NCI-H345 treated with DMSO at 0.1 percent for 48 hours (cell line): ENCODE measurements around the gene STK40.
A peak's percentile ranks its signal among the peaks of the same experiment; 100 is the strongest.

Experiments used
- DNase-seq: peaks from one replicate; lab custom pipeline; 2025; ENCODE audit not compliant: unreplicated experiment; lab: John Stamatoyannopoulos, UW

The STK40 gene, protein sequence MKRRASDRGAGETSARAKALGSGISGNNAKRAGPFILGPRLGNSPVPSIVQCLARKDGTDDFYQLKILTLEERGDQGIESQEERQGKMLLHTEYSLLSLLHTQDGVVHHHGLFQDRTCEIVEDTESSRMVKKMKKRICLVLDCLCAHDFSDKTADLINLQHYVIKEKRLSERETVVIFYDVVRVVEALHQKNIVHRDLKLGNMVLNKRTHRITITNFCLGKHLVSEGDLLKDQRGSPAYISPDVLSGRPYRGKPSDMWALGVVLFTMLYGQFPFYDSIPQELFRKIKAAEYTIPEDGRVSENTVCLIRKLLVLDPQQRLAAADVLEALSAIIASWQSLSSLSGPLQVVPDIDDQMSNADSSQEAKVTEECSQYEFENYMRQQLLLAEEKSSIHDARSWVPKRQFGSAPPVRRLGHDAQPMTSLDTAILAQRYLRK

DNA sequence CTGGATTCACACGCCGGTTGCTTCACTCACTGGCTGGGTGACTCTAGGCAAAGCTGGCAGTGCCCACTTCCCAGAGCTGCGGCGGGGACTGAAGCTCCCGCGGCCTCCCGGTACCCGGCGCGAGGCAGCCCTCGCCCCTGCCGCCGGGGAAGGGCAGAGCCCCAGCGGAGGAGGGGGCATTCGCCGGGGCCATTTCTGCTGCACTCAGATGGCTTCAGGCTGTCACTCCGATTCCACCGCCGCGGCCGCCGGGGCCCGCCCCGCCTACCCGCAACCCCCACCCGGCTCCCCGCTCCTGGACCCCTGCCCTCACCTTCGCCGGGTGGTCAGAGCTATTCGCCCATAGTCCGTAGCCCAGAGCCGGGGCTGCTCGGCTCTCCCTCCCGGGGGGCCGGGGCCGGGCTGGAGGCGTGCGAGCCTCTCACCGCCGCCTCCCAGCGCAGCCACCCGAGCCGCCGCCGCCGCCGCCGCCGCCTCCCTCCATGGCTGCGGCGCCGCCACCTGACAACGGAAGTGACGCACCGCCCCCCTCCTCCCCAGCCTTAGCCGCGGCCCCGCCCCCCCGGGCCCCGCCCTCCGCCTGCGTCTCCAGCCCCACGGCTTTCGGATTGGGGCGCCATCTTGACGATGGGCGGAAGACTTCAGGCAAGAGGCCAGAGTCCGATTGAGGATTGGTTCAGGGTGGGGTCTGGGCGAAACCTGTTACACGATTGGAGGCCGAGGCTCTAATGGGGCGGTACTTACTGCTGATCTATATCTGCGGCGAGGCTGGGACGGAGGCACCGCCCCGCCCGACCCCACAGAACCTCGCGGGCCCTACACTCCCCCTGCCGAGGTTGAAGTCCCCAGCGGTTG lies at the start of gene STK40:
Gene STK40 (minus strand): TSS at position 515 of the 855 bp plus-strand sequence. CDS start 24,592 bp downstream, outside the sequence.
- DNase-seq: peak; percentile 97

DNA sequence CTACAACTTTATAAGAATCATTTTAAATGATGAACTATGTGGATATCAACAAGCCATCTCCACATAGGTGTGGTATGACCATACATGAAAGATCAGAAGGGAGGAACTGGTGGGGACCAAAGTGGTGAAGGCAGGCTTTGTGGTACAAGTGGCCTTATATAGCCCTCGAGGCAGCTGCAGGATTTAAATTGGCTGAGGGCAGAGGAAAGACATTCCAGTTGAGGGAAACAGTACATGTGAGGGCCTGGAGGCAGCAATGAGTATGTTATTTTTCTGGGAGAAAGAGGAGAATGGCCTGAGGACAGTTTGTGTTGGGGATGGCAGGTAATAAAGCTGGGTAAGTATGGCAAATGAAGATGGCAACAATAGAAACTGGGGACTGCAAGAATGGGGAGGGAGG lies 47.4 kb upstream of the STK40 start:
- DNase-seq: no peak

DNA sequence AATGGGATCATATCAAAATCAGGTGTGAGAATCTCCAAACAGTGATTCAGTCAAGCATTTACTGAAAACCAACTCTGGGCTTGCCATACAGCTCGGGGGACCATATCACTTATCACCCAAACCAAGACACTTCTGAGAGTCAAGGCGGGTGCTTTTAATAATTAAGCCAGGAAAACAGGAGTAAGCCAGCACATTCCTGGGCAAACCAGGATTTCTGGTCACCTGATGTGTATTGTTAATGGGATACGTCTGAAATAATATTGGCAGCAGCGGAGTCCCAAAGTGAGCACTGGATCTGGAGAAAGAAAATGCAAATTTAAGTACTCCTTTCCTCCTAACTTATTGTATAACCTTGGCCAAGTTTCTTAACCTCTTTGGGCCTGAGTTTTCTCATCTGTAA lies 46.9 kb upstream of the STK40 start:
- no peak for DNase-seq

DNA sequence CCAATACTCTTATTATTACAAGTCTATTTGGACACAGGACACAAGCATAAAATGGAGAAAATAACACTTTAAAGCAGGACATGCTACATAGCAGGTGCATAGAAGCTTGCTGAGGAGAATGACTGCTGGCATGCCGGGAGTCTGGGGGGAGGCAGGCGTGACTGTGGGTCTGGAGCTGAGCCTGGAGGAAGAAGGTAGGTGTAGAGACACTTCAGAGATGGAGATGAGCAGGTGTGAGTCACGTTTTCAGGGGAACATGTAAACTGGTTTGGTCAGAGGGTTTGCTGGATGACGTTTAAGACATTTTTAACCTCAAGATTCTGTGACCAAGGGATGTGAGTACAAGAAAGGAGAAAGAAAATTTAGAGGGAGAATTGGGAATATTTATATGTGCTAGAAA lies 40.1 kb upstream of the STK40 start:
- DNase-seq: no peak

DNA sequence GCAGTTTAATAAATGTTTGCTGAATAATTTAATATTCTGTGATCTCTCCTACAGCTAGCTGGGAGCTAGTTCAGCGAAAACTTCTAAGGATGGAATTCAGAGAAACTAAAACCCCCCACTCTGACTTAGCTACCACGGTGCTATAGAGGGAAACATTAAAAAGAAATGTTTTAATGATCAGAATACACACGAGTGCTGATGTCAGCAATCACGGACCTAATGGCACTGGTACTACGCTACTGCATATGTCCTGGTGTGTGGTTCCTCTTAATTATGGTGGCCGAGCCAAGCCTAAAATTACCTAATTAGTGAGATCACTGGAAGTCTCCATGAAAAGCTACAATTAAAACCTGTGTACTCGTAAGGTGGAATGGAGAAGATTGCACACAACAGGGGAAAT lies 35.9 kb upstream of the STK40 start:
- DNase-seq: no peak

DNA sequence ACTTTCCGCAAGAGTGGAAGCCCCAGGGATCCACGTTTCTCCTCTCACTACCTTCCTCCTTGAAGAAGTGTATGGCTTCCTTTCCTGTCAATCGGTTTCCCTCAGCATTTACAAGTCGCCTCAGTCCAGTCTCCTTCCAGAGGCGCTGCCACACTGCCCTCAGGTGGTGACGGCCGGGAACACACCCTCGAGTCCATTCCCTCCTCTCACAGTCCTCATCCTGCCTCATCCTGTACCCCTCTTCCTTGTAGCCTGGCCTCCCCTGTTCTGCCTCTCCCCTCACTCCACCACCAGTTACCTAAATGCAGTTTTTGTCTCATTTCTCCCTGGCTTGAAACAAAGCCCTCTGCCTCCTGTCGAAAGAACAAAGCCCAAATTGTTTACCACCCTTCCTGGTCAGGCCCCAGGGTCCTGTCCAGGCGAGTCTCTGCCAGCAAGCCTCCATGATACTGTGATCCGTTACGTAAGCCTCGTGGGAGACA lies 35.2 kb upstream of the STK40 start:
- DNase-seq: peak; percentile 26

DNA sequence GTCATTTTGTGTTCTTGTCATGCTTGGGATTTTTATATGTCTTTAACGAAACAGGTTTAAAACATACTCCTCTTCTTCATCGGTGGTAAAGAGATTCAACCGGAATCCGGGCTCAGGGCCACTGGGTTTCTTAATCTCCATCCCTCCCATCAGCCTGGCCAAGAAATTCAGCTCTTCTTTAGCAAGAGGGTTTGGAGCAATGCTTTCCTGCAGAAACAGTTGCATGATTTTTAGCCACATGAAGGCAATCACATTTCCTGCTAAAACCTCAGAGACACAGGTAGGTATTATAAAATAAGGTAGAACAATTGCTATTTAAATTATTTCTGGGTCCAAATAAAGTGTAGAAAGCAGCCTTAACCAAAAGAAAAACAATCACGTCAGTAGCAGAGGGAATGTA lies 34.7 kb upstream of the STK40 start:
- no peak for DNase-seq

DNA sequence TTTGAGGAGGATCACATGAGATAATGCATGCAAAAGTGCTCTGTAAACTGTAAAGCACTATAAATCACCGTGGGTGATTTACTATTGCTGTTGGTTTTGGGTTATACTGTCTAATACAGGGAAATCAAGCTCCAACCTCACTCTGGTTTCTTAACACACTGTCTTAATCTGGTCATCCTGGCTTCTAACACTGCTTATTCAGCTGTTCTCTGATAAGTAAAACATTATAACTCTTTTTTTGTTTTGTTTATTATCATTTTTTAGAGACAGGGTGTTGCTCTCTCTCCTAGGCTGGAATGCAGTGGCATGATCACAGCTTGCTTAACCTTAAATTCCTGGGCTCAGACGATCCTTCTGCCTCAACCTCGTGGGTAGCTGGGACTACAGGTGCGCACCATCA lies 33.8 kb upstream of the STK40 start:
- DNase-seq: no peak

DNA sequence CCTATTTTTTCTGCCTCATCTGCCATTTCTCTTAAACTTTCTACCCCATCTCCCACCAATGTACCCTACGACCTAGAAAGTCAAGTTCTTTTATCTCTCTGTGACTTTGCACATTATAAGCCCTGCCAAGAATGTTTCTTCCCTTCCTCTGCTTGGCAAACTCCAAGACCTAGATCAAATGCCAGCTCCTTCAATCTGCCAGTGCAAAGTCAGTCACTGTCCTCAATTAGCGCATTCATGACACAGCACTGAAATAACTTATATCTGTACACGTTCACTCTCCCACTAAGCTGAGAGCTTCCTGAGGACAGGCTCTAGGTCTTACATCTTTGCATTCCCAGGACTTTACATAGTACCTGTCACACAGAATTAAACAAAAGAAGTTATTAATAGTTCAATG lies 33.4 kb upstream of the STK40 start:
- DNase-seq: no peak

DNA sequence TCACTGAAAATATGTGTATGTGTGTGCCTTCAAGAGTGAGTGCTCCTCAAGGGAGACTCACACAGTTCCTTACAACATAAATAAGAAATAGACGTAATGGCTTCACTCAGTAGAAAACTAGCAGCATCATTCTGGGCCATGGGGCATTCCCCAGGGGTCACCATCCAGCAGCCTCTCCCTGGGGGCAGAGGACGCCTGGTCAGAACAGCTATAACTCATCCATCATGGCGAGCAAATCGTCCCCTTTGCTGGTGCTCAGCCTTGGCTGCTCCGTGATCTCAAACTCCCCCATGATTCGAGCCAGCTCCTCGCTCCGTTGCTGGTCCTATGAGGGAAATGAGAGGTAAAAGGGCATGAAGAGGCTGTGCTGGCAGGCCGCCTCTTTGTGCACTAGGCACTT lies 32.2 kb upstream of the STK40 start:
- DNase-seq: no peak

DNA sequence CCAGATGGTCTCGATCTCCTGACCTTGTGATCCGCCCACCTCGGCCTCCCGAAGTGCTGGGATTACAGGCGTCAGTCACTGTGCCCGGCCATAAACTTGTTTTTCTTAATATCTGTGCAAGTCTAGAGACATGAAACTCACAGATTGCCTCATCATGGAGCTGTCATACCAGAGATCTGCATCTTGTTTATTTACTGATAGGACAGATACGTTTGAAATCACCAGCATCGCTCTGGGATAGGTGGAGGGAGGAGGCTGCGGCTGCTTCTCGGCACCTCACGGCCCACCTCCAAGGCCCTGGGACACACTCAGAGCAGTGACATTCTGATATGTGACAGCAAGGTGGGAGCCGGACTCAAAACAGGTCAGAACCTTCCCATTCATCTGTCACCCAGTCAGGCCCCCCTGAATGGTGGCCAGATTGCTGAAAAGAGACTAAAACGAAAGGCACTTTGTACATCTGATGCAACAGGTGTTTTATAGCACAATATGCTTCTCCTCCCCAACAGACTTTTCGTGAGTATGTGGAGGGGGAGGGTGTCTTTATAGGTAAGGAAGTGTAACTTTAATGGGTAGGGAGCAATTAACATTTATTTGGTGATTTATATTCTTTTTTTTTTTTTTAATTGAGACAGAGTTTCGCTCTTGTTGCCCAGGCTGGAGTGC lies 30.1 kb upstream of the STK40 start:
- DNase-seq: no peak

DNA sequence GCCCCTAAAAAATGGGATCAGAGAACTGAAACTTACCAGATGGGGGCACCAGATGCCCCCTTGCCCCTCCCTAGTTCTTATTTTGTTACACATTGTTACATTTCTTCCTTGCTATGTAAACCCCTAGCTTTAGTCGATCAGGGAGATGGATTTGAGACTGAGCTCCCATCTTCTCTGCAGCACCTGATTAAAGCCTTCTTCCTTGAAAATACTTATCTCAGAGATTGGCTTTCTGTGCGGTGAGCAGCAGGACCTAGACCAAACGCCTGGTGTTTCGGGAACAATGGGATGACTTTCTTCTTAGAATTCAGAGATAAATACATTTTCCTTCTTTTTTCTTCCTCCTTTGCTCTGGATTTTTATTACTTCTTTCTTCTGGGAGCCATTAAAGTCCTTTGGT lies 28.7 kb upstream of the STK40 start:
- DNase-seq: no peak

DNA sequence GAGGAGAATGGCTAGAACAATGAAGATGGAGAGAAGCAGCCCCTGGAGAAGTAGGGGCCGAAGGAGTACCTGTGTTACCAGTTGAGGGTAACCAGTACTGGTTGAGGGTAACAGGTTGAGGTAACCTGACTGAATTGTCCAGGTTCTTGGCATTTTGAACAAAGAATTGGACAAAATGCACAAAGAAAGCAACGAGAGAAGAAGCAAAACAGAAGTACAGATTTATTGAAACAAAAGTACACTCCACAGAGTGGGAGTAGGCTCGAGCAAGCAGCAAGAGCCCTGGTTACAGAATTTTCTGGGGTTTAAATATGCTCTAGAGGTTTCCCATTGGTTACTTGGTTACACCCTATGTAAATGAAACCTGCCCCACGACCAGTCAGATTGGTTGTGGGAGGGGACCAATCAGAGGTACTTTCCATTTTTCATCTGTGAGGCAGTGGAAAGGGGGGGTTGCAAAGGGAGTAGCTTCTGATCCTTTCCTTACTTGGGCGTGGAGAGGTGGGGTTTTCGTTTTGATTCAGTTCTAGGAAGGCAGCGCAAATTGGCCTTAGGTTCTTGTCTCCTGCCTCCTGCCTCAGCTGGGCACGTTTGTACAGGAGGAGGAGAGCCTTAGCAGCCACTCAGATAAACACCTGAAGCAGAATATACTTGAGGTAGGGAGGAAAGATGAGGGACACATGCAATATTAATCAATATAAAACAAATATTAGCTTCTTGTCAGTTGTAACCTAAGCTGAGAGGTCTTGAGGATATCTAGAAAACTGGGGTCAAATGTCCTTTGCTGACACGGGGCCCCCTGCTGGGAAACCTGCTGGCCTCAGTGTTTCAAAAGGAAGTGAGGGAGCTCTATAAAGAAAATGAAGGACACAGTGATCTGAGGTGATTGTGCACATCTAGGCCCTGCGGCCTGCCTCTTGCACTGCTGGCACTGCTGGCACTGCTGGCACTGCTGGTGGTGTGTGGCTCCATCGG lies 26.2 kb upstream of the STK40 start:
- no peak for DNase-seq

DNA sequence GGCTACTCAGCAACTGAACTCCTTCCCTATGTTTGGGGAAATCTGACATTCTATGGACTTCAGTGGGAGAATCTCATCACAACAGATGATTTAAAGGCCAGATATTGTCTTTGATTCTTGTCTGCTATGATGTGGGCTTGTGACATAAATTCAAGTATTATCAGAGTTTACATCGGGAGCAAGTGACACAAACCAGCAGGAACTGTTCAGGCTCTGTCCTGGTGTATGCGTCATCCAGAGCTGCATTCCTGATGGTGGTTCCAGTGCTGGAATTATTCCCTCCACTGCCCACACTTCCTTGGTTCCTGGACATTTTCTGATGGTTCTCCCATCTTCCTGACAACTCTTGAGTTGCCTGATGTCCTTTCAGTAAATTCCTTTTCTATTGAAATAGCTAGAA lies 22.8 kb upstream of the STK40 start:
- DNase-seq: no peak

DNA sequence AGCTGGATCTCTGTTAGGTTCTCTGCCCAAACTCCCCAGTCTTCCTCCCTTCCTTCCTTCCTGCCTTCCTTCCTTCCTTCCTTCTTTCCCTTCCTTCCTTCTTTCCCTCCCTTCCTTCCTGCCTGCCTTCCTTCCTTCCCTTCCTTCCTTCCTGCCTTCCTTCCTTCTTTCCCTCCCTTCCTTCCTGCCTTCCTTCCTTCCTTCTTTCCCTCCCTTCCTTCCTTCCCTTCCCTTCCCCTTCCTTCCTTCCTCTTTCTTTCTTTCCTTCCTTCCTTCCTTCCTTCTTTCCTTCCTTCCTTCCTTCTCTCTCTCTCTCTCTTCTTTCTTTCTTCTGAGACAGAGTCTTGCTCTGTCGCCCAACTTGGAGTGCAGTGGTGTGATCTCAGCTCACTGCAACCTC lies 20.7 kb upstream of the STK40 start:
- no peak for DNase-seq

DNA sequence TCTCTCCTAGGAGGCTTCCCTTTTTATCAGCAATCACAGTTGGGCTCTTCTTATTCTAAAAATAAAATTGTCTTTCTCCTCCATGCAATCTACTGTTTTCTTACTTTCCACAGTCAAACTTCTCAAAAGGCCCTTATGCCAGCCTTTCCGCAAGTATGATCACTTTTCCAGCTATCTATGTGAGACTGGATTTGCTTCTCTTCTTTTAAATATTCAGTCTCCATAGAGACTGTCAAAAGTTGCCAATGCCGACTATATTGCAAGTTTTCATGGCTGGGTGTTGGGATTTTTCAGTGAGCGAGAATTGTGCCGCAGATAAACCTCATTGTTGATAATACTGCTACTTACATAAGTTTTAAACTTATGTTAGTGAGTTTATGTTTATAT lies 16.8 kb upstream of the STK40 start:
- no peak for DNase-seq

DNA sequence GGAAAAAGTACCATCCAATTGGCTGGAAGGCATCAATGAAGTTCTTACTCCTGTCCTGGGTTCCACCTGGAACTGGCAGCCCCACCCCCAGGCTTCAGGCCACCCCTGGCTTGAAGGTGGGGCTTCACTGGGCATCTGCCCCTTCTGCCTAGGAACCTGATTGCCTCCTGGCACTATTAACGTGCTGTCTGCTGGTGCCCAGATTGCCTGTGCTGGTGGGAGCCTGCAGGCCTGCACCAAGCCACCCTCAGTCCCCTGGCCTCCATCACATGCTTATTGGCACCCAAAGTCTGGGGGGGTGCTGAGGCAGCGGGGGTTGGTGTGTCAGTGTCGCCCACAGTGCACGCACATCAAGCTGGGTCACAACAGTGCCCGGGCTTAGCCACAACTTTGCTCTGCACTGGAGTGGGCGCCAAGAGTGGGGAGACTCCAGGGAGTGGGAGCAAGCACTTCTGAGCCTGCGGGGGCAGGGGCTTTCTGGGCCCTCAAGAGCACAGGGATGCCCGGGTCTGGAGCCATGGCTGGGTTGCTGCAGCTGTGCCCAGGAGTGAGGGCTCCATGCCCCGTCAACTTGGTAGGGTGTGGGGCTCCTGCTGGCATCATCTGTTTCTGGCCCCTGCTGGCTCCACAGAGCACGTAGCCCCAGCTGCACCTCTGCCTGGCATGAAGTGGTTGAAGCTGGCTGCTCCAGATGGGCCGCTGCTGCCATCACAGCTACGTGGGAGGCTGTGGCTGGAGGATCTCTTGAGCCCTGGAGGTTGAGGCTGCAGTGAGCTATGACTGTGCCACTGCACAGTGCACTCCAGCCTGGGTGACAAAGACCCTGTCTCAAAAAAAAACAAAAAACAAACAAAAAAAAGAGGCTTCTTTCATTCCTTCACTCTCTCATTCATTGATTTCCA lies 16.1 kb upstream of the STK40 start:
- DNase-seq: no peak

DNA sequence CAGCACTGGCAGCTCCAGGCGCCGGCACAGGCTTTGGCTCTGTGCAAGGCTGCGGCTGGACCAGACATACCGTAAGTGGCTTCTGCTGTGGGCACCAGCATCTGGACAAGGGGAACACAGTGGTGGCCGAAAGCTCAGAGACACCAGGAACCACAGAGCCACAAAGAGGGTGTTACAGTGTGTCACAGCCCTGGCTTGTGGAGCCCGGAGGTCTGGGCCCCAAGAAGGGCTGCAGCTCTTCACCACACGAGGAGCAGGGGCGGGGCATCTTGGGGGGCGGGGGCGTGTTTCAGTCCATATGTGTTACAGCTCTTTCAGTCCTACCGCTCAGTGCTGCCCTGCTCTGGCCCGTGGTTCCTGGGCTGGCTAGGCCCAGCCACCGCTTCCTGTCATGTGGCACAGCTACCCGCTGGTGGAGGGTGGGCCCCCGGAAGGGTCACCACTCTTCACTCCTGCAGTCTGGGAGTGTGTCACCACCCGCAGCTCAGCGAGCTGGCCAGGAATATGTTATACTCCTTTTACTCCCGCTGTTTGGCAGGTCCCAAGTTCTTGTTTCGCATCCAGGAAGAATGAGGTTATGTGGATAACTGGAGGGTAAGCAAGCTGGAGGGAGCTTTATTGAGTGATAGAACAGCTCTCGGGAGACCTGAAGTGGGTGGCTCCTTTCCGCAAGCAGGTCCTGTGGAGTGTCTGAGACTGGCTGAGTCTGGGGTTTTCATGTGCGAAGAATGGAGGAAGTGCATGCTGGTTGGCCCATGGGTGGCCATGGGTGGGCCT lies 15.3 kb upstream of the STK40 start:
- DNase-seq: no peak

DNA sequence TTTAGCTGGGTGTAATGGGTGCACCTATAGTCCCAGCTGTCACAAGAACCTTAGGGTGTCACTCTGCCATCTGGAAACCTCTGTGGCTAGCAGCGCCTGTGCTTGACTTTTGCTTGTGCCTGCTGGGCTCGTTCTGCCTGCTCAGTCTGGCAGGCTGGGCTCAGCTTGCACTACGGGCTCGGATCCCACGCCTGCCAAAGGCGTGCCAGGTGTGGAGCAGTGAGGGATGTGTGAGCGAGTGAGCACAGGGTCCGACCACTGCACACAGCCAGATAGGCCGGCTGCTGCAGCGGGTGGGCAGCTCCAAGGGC lies 14.7 kb upstream of the STK40 start:
- no peak for DNase-seq
